Gastrocnemius medialis (tissue), 4 donors: ENCODE results near the gene EFCAB6. TPM values are rescaled to one million over a fixed set of nuclear protein-coding genes. Genes with fewer than 3 reads are reported as not detected.

Source experiments
- ATAC-seq, 2 donors: fragments of 150-250 bp; one replicate each; pipeline ENCODE4 v1.9.1; 2016
- DNase-seq, 2 donors: peaks; one replicate each; pipeline ENCODE4 v3.0.0-alpha.2; 2019
- H3K27ac ChIP-seq, 4 donors: fragments of 200-600 bp; sonication (generic); 1 replicate in 1 of 4; 2 replicates in 3 of 4; pipeline ENCODE4 v1.5.1; 2016 to 2018; ENCODE audit warnings: mild to moderate bottlenecking in 2 of 4, moderate library complexity in 1 of 4
- H3K27me3 ChIP-seq, 3 donors: fragments of 200-600 bp; sonication (generic) in 2 of 3; 1 replicate in 1 of 3; 2 replicates in 2 of 3; pipeline versions ENCODE4 v1.5.1 to v1.6.0; 2016 to 2019; ENCODE audit warnings: mild to moderate bottlenecking in 1 of 3, moderate library complexity in 1 of 3
- H3K36me3 ChIP-seq, 2 donors: fragments of 200-600 bp; sonication (generic) in 1 of 2; one replicate each; pipeline ENCODE4 v1.5.1; 2017 to 2018
- H3K4me1 ChIP-seq, 2 donors: fragments of 200-600 bp; sonication (generic) in 1 of 2; one replicate each; pipeline ENCODE4 v1.5.1; 2016 to 2017; ENCODE audit warnings: mild to moderate bottlenecking in 2 of 2
- H3K4me3 ChIP-seq, 4 donors: fragments of 200-600 bp; sonication (generic) in 3 of 4; 1 replicate in 1 of 4; 2 replicates in 3 of 4; pipeline ENCODE4 v1.5.1; 2016 to 2019; ENCODE audit warnings: mild to moderate bottlenecking in 2 of 4
- H3K9me3 ChIP-seq, 3 donors: fragments of 200-600 bp; sonication (generic) in 2 of 3; 1 replicate in 1 of 3; 2 replicates in 2 of 3; pipeline ENCODE4 v1.5.1; 2016 to 2019
- POLR2A ChIP-seq, 2 donors: fragments of 450-650 bp; IDR thresholded peaks; one replicate each; pipeline ENCODE4 v1.6.1; 2017; ENCODE audit warnings: antibody characterized with exemption in 2 of 2, mild to moderate bottlenecking in 2 of 2, moderate library complexity in 2 of 2
- in situ Hi-C, 4 donors: fragments of 200-750 bp; cut with MboI; loops; one replicate each; pipeline versions ENCODE4 v1.15.0 to v1.8.0; 2017; ENCODE audit warnings: low sequenced_read_pairs in 4 of 4
- intact Hi-C: fragments of 100-400 bp; cut with DNase I; formaldehyde crosslinking; loops from one replicate; pipeline ENCODE4 v1.15.1; 2023; ENCODE audit warnings: low total_unique reads
- total RNA-seq, 4 donors: library from RNA; depleted of rRNA; stranded (reverse); fragments of >200 nt; gene quantifications; one replicate each; pipeline versions ENCODE4 v1.1.0 to v1.2.3, GENCODE V29; 2016
- TF ChIP-seq, protein P1 (sequence below), 5 experiments: fragments of 450-650 bp in 3 of 5; fragments of 200-600 bp in 2 of 5; sonication (generic) in 2 of 5; IDR thresholded peaks in 4 of 5; conservative IDR thresholded peaks in 1 of 5; 1 replicate in 4 of 5; 2 replicates in 1 of 5; pipeline ENCODE4 v1.5.1; 2016 to 2019; ENCODE audit warnings: antibody characterized with exemption in 5 of 5, mild to moderate bottlenecking in 3 of 5, moderate library complexity in 3 of 5

EFCAB6 gene
- total RNA-seq, 4 donors from 2014 or later = 0.07 to 4.4 (median 0.28) TPM

DNA sequence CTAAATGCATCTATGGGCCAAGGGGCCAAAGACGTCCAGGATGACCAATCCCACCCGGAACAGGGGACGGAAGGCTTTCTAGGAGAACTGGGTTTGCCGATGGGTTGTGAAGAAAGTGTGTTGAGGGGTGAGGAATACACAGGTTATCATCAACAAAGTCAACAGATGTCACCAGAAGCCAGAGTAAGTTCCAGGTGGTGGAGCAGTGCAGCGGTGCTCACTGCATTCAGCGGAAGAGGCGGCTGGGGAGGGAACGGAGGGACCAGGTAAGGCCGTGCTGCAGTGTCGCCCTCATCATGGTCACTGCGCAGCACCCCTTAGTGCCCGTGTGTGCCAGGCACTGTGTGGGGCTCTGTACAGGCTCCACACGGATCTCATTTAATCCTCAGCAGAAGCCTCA lies 176.0 kb downstream of the EFCAB6 start:
- ATAC-seq = no peak

DNA sequence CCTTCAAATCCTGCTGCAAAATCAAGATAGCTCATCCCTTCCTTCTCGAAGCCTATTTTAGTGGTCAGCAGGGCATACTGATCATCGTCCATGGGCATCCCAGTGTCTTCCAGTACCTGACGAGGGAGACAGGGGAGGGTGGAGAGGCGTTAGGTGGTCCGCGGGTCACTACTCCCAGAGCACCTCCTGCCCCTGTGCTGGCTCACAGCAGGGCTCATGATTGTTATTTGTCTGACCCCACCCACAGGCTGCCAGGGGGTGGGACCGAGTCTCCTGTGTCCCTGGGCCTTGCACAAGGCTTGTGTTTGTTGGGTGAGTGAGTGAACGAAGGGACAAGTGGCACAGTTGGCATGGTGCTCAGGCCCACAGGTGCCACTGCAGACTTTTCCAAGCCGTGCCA lies 177.0 kb downstream of the EFCAB6 start:
- H3K27me3 ChIP-seq = no peaks in the 10 kb centered on the region
- DNase-seq (no peak), ATAC-seq (no peak)
- no peak overlapping the region for H3K27ac ChIP-seq
- in situ Hi-C loops (no loop called here), intact Hi-C loops (no loop called here)
- H3K9me3 ChIP-seq = no peaks in the 10 kb centered on the region
- H3K4me3 ChIP-seq = no peak overlapping the region
- TF ChIP-seq POLR2A (IDR thresholded peaks at IDR 0.05) = no peak
- TF ChIP-seq, protein P1, sequence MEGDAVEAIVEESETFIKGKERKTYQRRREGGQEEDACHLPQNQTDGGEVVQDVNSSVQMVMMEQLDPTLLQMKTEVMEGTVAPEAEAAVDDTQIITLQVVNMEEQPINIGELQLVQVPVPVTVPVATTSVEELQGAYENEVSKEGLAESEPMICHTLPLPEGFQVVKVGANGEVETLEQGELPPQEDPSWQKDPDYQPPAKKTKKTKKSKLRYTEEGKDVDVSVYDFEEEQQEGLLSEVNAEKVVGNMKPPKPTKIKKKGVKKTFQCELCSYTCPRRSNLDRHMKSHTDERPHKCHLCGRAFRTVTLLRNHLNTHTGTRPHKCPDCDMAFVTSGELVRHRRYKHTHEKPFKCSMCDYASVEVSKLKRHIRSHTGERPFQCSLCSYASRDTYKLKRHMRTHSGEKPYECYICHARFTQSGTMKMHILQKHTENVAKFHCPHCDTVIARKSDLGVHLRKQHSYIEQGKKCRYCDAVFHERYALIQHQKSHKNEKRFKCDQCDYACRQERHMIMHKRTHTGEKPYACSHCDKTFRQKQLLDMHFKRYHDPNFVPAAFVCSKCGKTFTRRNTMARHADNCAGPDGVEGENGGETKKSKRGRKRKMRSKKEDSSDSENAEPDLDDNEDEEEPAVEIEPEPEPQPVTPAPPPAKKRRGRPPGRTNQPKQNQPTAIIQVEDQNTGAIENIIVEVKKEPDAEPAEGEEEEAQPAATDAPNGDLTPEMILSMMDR (IDR thresholded peaks at IDR 0.05 in 4 of 5, conservative IDR thresholded peaks at IDR 0.05 in 1 of 5) = no peak
- no peaks in the 10 kb centered on the region for H3K36me3 ChIP-seq
- no peaks in the 10 kb centered on the region for H3K4me1 ChIP-seq

More for the DNA sequence above, 176.0 kb downstream of the EFCAB6 start:
- Histone ChIP-seq H3K4me1 (no peaks in the 10 kb centered on the region), H3K27me3 (no peaks in the 10 kb centered on the region), H3K4me3 (no peak overlapping the region), H3K9me3 (no peaks in the 10 kb centered on the region), H3K36me3 (no peaks in the 10 kb centered on the region), H3K27ac (no peak overlapping the region)
- in situ Hi-C loops (no loop called here), intact Hi-C loops (no loop called here)
- no peak for DNase-seq
- TF ChIP-seq, protein P1 (IDR thresholded peaks at IDR 0.05 in 4 of 5, conservative IDR thresholded peaks at IDR 0.05 in 1 of 5) = no peak
- TF ChIP-seq POLR2A (IDR thresholded peaks at IDR 0.05) = no peak

DNA sequence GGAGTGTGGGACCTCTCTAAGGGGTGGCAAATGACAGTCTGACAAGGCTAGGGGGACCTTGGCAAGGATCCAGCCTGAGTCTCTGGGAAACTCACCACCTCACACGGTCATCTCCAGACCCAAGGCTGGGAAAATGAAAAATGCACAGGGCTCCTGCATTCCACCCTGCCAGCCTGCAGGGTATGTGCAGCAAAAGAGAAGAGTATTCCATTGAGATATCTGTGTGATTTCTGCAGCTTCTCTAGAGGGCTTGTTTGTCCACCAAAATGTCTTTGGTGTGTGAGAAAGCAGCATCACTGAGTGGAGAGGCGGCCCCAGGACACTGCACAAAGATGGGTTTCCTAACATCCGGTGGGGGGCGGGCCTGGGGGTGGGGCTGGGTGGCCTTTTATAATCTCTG lies 177.8 kb downstream of the EFCAB6 start:
- Histone ChIP-seq H3K27ac (no peak overlapping the region), H3K4me3 (no peak overlapping the region), H3K9me3 (no peaks in the 10 kb centered on the region), H3K36me3 (no peaks in the 10 kb centered on the region), H3K27me3 (no peaks in the 10 kb centered on the region), H3K4me1 (no peaks in the 10 kb centered on the region)
- DNase-seq = no peak
- intact Hi-C loops = no loop called here
- in situ Hi-C loops = no loop called here
- TF ChIP-seq, protein P1 (IDR thresholded peaks at IDR 0.05 in 4 of 5, conservative IDR thresholded peaks at IDR 0.05 in 1 of 5) = no peak
- TF ChIP-seq POLR2A (IDR thresholded peaks at IDR 0.05) = no peak
- no peak for ATAC-seq

DNA sequence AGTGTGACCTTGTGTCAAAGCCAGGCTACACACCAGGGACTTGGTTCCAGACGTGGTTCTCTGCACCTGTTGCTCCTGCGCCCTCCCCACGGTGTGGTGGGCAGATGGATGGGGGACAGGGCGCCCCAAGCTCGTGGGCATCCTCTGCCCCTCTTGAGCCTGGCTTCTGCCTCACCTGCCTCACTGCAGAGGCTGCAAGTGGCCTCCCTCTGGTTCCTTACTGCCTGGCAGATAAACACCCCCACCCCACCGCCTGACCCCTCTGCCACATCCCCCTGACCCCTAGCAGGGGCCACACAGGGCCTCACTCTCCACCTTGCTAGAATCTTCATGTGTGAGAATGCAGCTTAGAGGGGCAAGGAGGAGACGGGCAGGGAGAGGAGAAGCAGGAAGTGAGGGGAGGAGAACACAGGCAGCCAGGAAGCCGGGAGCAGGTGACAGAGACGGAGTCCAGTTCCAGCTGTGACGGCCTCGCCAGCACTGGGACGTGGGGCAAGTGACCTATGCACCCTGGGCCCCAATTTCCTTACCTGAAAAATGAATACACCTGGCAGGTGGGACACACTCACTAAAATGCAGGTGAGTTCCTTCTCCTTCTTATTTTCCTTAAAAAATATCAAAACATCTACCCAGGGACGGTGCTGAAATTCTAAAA lies 178.3 kb downstream of the EFCAB6 start:
- no peaks in the 10 kb centered on the region for H3K9me3 ChIP-seq

More for the DNA sequence above, 178.3 kb downstream of the EFCAB6 start:
- H3K27me3 ChIP-seq = no peaks in the 10 kb centered on the region
- no peak for DNase-seq
- in situ Hi-C loops (no loop called here), intact Hi-C loops (no loop called here)
- TF ChIP-seq, protein P1 (IDR thresholded peaks at IDR 0.05 in 4 of 5, conservative IDR thresholded peaks at IDR 0.05 in 1 of 5) = no peak
- TF ChIP-seq POLR2A (IDR thresholded peaks at IDR 0.05) = no peak
- H3K27ac ChIP-seq = no peak overlapping the region
- H3K4me3 ChIP-seq = no peak overlapping the region
- H3K4me1 ChIP-seq = no peaks in the 10 kb centered on the region
- no peak for ATAC-seq
- H3K36me3 ChIP-seq = no peaks in the 10 kb centered on the region
